ENCODE data around the gene ZNF362. TPM values are rescaled to one million over a fixed set of nuclear protein-coding genes. Genes with fewer than 3 reads are reported as not detected.

ZNF362 gene
- 10 to 100 TPM; 18.1 to 18.7 TPM for total RNA-seq

- POLR2A ChIA-PET: interaction anchor here (0.8 to 1.4 kb wide), 6 partner anchors 8 to 1887 kb away, joined by 3 to 5 read pairs (median 3); partner anchors contain the start of gene TRIM62
- peak within 1 kb of the TSS; percentile 98 for H3K4me3 Mint-ChIP-seq
- H3K4me1 Mint-ChIP-seq: peaks cover 25% of the 10 kb centered on the region
- CTCF ChIA-PET: interaction anchor here (1.0 to 1.2 kb wide), 3 partner anchors 39 to 130 kb away, joined by 4 to 7 read pairs (median 5); no protein-coding TSS in a partner anchor
- peak within 1 kb of the TSS; percentile 97 for H3K27ac Mint-ChIP-seq
- peaks cover 12% of the 10 kb centered on the region for H3K36me3 Mint-ChIP-seq (ENCODE audit: low read depth)
- H3K27me3 Mint-ChIP-seq: peaks cover 3% of the 10 kb centered on the region
- peak; percentile 75 for DNase-seq
- H3K9me3 Mint-ChIP-seq: no peaks in the 10 kb centered on the region
Observed at GRCh38 chr1:33256471-33257206, at the start of gene ZNF362. Gene ZNF362 (plus strand): TSS chr1:33256492. CDS start chr1:33270575, 14,083 bp downstream.

- no peaks in the 10 kb centered on the region for H3K4me1 Mint-ChIP-seq
- POLR2A ChIA-PET: no interaction called here
- peaks cover 4% of the 10 kb centered on the region for H3K9me3 Mint-ChIP-seq
- H3K27me3 Mint-ChIP-seq: peaks cover 38% of the 10 kb centered on the region
- H3K27ac Mint-ChIP-seq: no peak overlapping the region
- DNase-seq: no peak
- CTCF ChIA-PET: no interaction called here
- H3K36me3 Mint-ChIP-seq (ENCODE audit: low read depth): no peaks in the 10 kb centered on the region
- no peak overlapping the region for H3K4me3 Mint-ChIP-seq
Observed at GRCh38 chr1:33211972-33212371, 44.3 kb upstream of the ZNF362 start.

GRCh38 chr1:33219886-33220661 lies 36.2 kb upstream of the ZNF362 start:
- no peak overlapping the region for H3K27ac Mint-ChIP-seq
- POLR2A ChIA-PET: no interaction called here
- H3K4me1 Mint-ChIP-seq: no peaks in the 10 kb centered on the region
- peaks cover 13% of the 10 kb centered on the region for H3K9me3 Mint-ChIP-seq
- H3K27me3 Mint-ChIP-seq: peaks cover 17% of the 10 kb centered on the region
- no peak for DNase-seq
- CTCF ChIA-PET: interaction anchor here (1.0 kb wide), 1 partner anchor 75 kb away, joined by 3 read pairs; no protein-coding TSS in a partner anchor
- H3K36me3 Mint-ChIP-seq (ENCODE audit: low read depth): peaks cover 2% of the 10 kb centered on the region
- H3K4me3 Mint-ChIP-seq: no peak overlapping the region

- peaks cover 2% of the 10 kb centered on the region for H3K4me1 Mint-ChIP-seq
- H3K4me3 Mint-ChIP-seq: no peak overlapping the region
- no peak for DNase-seq
- peaks cover 20% of the 10 kb centered on the region for H3K27me3 Mint-ChIP-seq
- peaks cover 13% of the 10 kb centered on the region for H3K9me3 Mint-ChIP-seq
- POLR2A ChIA-PET: no interaction called here
- H3K27ac Mint-ChIP-seq: no peak overlapping the region
- CTCF ChIA-PET: interaction anchor here (1.0 kb wide), 1 partner anchor 75 kb away, joined by 3 read pairs; no protein-coding TSS in a partner anchor
- peaks cover 2% of the 10 kb centered on the region for H3K36me3 Mint-ChIP-seq (ENCODE audit: low read depth)
Observed at GRCh38 chr1:33220676-33221384, 35.5 kb upstream of the ZNF362 start.

- Mint-ChIP-seq H3K4me3 (no peak overlapping the region), H3K36me3 (ENCODE audit: low read depth) (peaks cover 2% of the 10 kb centered on the region), H3K9me3 (peaks cover 13% of the 10 kb centered on the region), H3K4me1 (peaks cover 2% of the 10 kb centered on the region), H3K27ac (no peak overlapping the region), H3K27me3 (peaks cover 20% of the 10 kb centered on the region)
- CTCF ChIA-PET: no interaction called here
- DNase-seq: no peak
- POLR2A ChIA-PET: no interaction called here
Observed at GRCh38 chr1:33221385-33221758, 34.9 kb upstream of the ZNF362 start.

GRCh38 chr1:33222381-33222780 lies 33.9 kb upstream of the ZNF362 start:
- ChIA-PET CTCF (no interaction called here), POLR2A (no interaction called here)
- Mint-ChIP-seq H3K27ac (no peak overlapping the region), H3K27me3 (peaks cover 20% of the 10 kb centered on the region), H3K9me3 (peaks cover 13% of the 10 kb centered on the region), H3K4me1 (peaks cover 2% of the 10 kb centered on the region), H3K36me3 (ENCODE audit: low read depth) (peaks cover 2% of the 10 kb centered on the region), H3K4me3 (no peak overlapping the region)
- no peak for DNase-seq

- no peak overlapping the region for H3K27ac Mint-ChIP-seq
- H3K27me3 Mint-ChIP-seq: peaks cover 29% of the 10 kb centered on the region
- H3K4me3 Mint-ChIP-seq: no peak overlapping the region
- peaks cover 2% of the 10 kb centered on the region for H3K36me3 Mint-ChIP-seq (ENCODE audit: low read depth)
- ChIA-PET CTCF (no interaction called here), POLR2A (no interaction called here)
- peaks cover 2% of the 10 kb centered on the region for H3K4me1 Mint-ChIP-seq
- peaks cover 13% of the 10 kb centered on the region for H3K9me3 Mint-ChIP-seq
- DNase-seq: no peak
Observed at GRCh38 chr1:33224166-33224707, 32.1 kb upstream of the ZNF362 start.

- H3K36me3 Mint-ChIP-seq (ENCODE audit: low read depth): peaks cover 2% of the 10 kb centered on the region
- POLR2A ChIA-PET: no interaction called here
- H3K27me3 Mint-ChIP-seq: peaks cover 29% of the 10 kb centered on the region
- peaks cover 13% of the 10 kb centered on the region for H3K9me3 Mint-ChIP-seq
- H3K27ac Mint-ChIP-seq: no peak overlapping the region
- no peak for DNase-seq
- H3K4me3 Mint-ChIP-seq: no peak overlapping the region
- CTCF ChIA-PET: no interaction called here
- H3K4me1 Mint-ChIP-seq: peaks cover 3% of the 10 kb centered on the region
Observed at GRCh38 chr1:33225586-33225985, 30.7 kb upstream of the ZNF362 start.

- no peak for DNase-seq
- H3K4me1 Mint-ChIP-seq: peaks cover 12% of the 10 kb centered on the region
- H3K27ac Mint-ChIP-seq: no peak overlapping the region
- H3K27me3 Mint-ChIP-seq: peaks cover 19% of the 10 kb centered on the region
- H3K4me3 Mint-ChIP-seq: no peak overlapping the region
- CTCF ChIA-PET: interaction anchor here (1.2 kb wide), 1 partner anchor 21 kb away, joined by 4 read pairs; no protein-coding TSS in a partner anchor
- POLR2A ChIA-PET: no interaction called here
- H3K36me3 Mint-ChIP-seq (ENCODE audit: low read depth): no peaks in the 10 kb centered on the region
- H3K9me3 Mint-ChIP-seq: peaks cover 7% of the 10 kb centered on the region
Observed at GRCh38 chr1:33228935-33229487, 27.3 kb upstream of the ZNF362 start.

- H3K36me3 Mint-ChIP-seq (ENCODE audit: low read depth): no peaks in the 10 kb centered on the region
- peaks cover 9% of the 10 kb centered on the region for H3K27me3 Mint-ChIP-seq
- POLR2A ChIA-PET: interaction anchor here (1.1 kb wide), 1 partner anchor 104 kb away, joined by 3 read pairs; no protein-coding TSS in a partner anchor
- H3K27ac Mint-ChIP-seq: no peak overlapping the region
- H3K4me3 Mint-ChIP-seq: no peak overlapping the region
- CTCF ChIA-PET: no interaction called here
- no peaks in the 10 kb centered on the region for H3K9me3 Mint-ChIP-seq
- peaks cover 12% of the 10 kb centered on the region for H3K4me1 Mint-ChIP-seq
- DNase-seq: no peak
Observed at GRCh38 chr1:33231166-33231565, 25.1 kb upstream of the ZNF362 start.

GRCh38 chr1:33232716-33233115 lies 23.6 kb upstream of the ZNF362 start:
- no peaks in the 10 kb centered on the region for H3K9me3 Mint-ChIP-seq
- CTCF ChIA-PET: no interaction called here
- H3K27me3 Mint-ChIP-seq: peaks cover 9% of the 10 kb centered on the region
- no peak overlapping the region for H3K27ac Mint-ChIP-seq
- H3K4me1 Mint-ChIP-seq: peaks cover 17% of the 10 kb centered on the region
- no peaks in the 10 kb centered on the region for H3K36me3 Mint-ChIP-seq (ENCODE audit: low read depth)
- POLR2A ChIA-PET: no interaction called here
- H3K4me3 Mint-ChIP-seq: no peak overlapping the region
- DNase-seq: no peak

- no peaks in the 10 kb centered on the region for H3K9me3 Mint-ChIP-seq
- no peaks in the 10 kb centered on the region for H3K36me3 Mint-ChIP-seq (ENCODE audit: low read depth)
- CTCF ChIA-PET: no interaction called here
- no peak overlapping the region for H3K27ac Mint-ChIP-seq
- H3K27me3 Mint-ChIP-seq: no peaks in the 10 kb centered on the region
- no peak for DNase-seq
- peaks cover 18% of the 10 kb centered on the region for H3K4me1 Mint-ChIP-seq
- POLR2A ChIA-PET: no interaction called here
- H3K4me3 Mint-ChIP-seq: no peak overlapping the region
Observed at GRCh38 chr1:33234131-33234530, 22.2 kb upstream of the ZNF362 start.

- Mint-ChIP-seq H3K4me1 (peaks cover 18% of the 10 kb centered on the region), H3K9me3 (no peaks in the 10 kb centered on the region), H3K27ac (no peak overlapping the region), H3K36me3 (ENCODE audit: low read depth) (no peaks in the 10 kb centered on the region), H3K27me3 (peaks cover 4% of the 10 kb centered on the region), H3K4me3 (no peak overlapping the region)
- POLR2A ChIA-PET: no interaction called here
- DNase-seq: no peak
- CTCF ChIA-PET: no interaction called here
Observed at GRCh38 chr1:33234588-33234990, 21.7 kb upstream of the ZNF362 start.

Measured in activated CD4-positive, alpha-beta memory T cell treated with anti-CD3 and anti-CD28 coated beads, Interleukin-2, amount 10 ng/mL, durations not matched to agents 7 days and 5 days (primary cell).